PC-3 (cell line): ENCODE data around the gene USF1. TPM values are rescaled to one million over a fixed set of nuclear protein-coding genes. Genes with fewer than 3 reads are reported as not detected.

Source experiments
- ATAC-seq: fragments of 200-7000 bp; cut with Tn5 transposase; 2 replicates; pipeline ENCODE4 v1.9.1; 2020; ENCODE audit warnings: mild to moderate bottlenecking, moderate library complexity
- BruUV-seq: library from RNA; stranded (reverse); fragments of 400-500 nt; replicated peaks from 2 replicates; lab custom pipeline; 2021; lab: Mats Ljungman, UMichigan
- CTCF ChIA-PET: fragments of 300-600 bp; sonication (Branson Sonifier 250); formaldehyde crosslinking; loops from one replicate; lab custom pipeline; 2022; ENCODE audit warnings: antibody characterized with exemption; lab: Charles Lee
- POLR2A ChIA-PET: fragments of 300-600 bp; sonication (Branson Sonifier 250); formaldehyde crosslinking; loops from one replicate; lab custom pipeline; 2022; ENCODE audit warnings: antibody characterized with exemption; ENCODE audit not compliant: unreplicated experiment; lab: Charles Lee
- DNase-seq: peaks from one replicate; pipeline ENCODE4 v3.0.0-alpha.2; 2015
- H2AFZ ChIP-seq: fragments of 300-600 bp; sonication (generic); 2 replicates; pipeline ENCODE4 v1.6.0; 2016; ENCODE audit warnings: antibody characterized with exemption, low read length
- H3F3A ChIP-seq: fragments of 300-600 bp; sonication (generic); one replicate; pipeline ENCODE4 v1.6.0; 2017; ENCODE audit warnings: antibody characterized with exemption, low read length, control low read depth, mild to moderate bottlenecking; ENCODE audit not compliant: unreplicated experiment
- H3K27ac ChIP-seq: fragments of 300-600 bp; sonication (generic); 2 replicates; pipeline ENCODE4 v1.5.1; 2016; ENCODE audit warnings: mild to moderate bottlenecking, low read length
- H3K27me3 ChIP-seq: fragments of 300-600 bp; sonication (generic); 2 replicates; pipeline ENCODE4 v1.6.1; 2016; ENCODE audit warnings: low read length, mixed read lengths
- H3K36me3 ChIP-seq: fragments of 300-600 bp; sonication (generic); 2 replicates; pipeline ENCODE4 v1.6.1; 2016; ENCODE audit warnings: low read depth, mixed run types, low read length, mixed read lengths
- H3K4me1 ChIP-seq: fragments of 300-600 bp; sonication (generic); 2 replicates; pipeline ENCODE4 v1.5.1; 2016; ENCODE audit warnings: low read length; ENCODE audit not compliant: insufficient read depth
- H3K4me2 ChIP-seq: fragments of 300-600 bp; sonication (generic); 2 replicates; pipeline ENCODE4 v1.6.0; 2016; ENCODE audit warnings: low read length
- H3K4me3 ChIP-seq: fragments of 300-600 bp; sonication (generic); 2 replicates; pipeline ENCODE4 v1.5.1; 2016; ENCODE audit warnings: mild to moderate bottlenecking, low read length, mixed read lengths
- H3K79me2 ChIP-seq: fragments of 300-600 bp; sonication (generic); 2 replicates; pipeline ENCODE4 v1.6.1; 2017; ENCODE audit warnings: low read length, mixed read lengths
- H3K9ac ChIP-seq: fragments of 300-600 bp; sonication (generic); 2 replicates; pipeline ENCODE4 v1.6.0; 2016; ENCODE audit warnings: mild to moderate bottlenecking, low read length
- H3K9me2 ChIP-seq: fragments of 300-600 bp; sonication (generic); replicated peaks from 2 replicates; pipeline ENCODE4 v1.6.1; 2016; ENCODE audit warnings: mixed run types, low read length, mixed read lengths
- H3K9me3 ChIP-seq: fragments of 300-600 bp; sonication (generic); 2 replicates; pipeline ENCODE4 v1.6.1; 2016; ENCODE audit warnings: low read length, mixed read lengths
- H4K20me1 ChIP-seq: fragments of 300-600 bp; sonication (generic); 2 replicates; pipeline ENCODE4 v1.6.1; 2016; ENCODE audit warnings: low read length, mixed read lengths
- CTCF ChIP-seq: fragments of 300-600 bp; sonication (generic); conservative IDR thresholded peaks from 2 replicates; pipeline ENCODE4 v1.5.1; 2017; ENCODE audit warnings: antibody characterized with exemption, low read depth, mild to moderate bottlenecking, low read length
- EZH2 ChIP-seq: fragments of 300-600 bp; sonication (generic); IDR thresholded peaks from one replicate; pipeline ENCODE4 v1.6.1; 2017; ENCODE audit warnings: antibody characterized with exemption, mild to moderate bottlenecking, low read length; ENCODE audit not compliant: unreplicated experiment
- EZH2phosphoT487 ChIP-seq: fragments of 300-600 bp; sonication (generic); IDR thresholded peaks from 2 replicates; pipeline ENCODE4 v1.6.1; 2018; ENCODE audit warnings: mild to moderate bottlenecking, antibody characterized with exemption, low read length, borderline replicate concordance
- intact Hi-C: fragments of 100-400 bp; cut with micrococcal nuclease; formaldehyde crosslinking; loops from 2 replicates; pipeline ENCODE4 v1.9.0; 2023
- total RNA-seq: library from RNA; depleted of rRNA; stranded (reverse); fragments of >200 nt; gene quantifications from 2 replicates; pipeline ENCODE4 v1.2.3, GENCODE V29; 2014

Gene USF1
- total RNA-seq, 1 experiment from 2014 or later = 113 TPM

GRCh38 chr1:161006563-161006962 lies 39.2 kb downstream of the USF1 start:
- no peak overlapping the region for H3K4me2 ChIP-seq
- H3K4me3 ChIP-seq = no peak overlapping the region
- H4K20me1 ChIP-seq = peaks cover 24% of the 10 kb centered on the region; the same call in 1 of the 2 replicates
- intact Hi-C loops = no loop called here
- H3K27me3 ChIP-seq = no peaks in the 10 kb centered on the region
- no peak overlapping the region for H3K9ac ChIP-seq
- no peaks in the 10 kb centered on the region for H3K4me1 ChIP-seq
- DNase-seq (no peak), ATAC-seq (no peak)
- H3K36me3 ChIP-seq = peaks cover 8% of the 10 kb centered on the region; the same call in 1 of the 2 replicates
- H2AFZ ChIP-seq = no peak overlapping the region
- TF ChIP-seq EZH2 (no peak), CTCF (no peak), EZH2phosphoT487 (no peak)
- ChIA-PET CTCF (no interaction called here), POLR2A (no interaction called here)
- no peaks in the 10 kb centered on the region for H3K9me3 ChIP-seq
- H3F3A ChIP-seq = no peaks in the 10 kb centered on the region
- BruUV-seq = no TSS peak
- no peak overlapping the region for H3K27ac ChIP-seq
- H3K79me2 ChIP-seq = peaks cover 80% of the 10 kb centered on the region
- H3K9me2 ChIP-seq = no peaks in the 10 kb centered on the region

- Histone ChIP-seq H3K79me2 (peaks cover 33% of the 10 kb centered on the region), H4K20me1 (peaks cover 4% of the 10 kb centered on the region; the same call in 1 of the 2 replicates), H3K4me1 (peaks cover 12% of the 10 kb centered on the region), H3K27me3 (no peaks in the 10 kb centered on the region), H3K27ac (no peak overlapping the region), H3K9me3 (no peaks in the 10 kb centered on the region), H3K4me3 (no peak overlapping the region), H2AFZ (no peak overlapping the region), H3K9ac (no peak overlapping the region), H3K4me2 (no peak overlapping the region), H3F3A (peaks cover 6% of the 10 kb centered on the region), H3K9me2 (no peaks in the 10 kb centered on the region), H3K36me3 (peaks cover 43% of the 10 kb centered on the region)
- TF ChIP-seq EZH2phosphoT487 (no peak), CTCF (no peak), EZH2 (no peak)
- ATAC-seq (no peak), DNase-seq (no peak)
- no TSS peak for BruUV-seq
- POLR2A ChIA-PET = no interaction called here
- CTCF ChIA-PET = no interaction called here
- intact Hi-C loops = no loop called here
Measured at GRCh38 chr1:161001525-161001924, 44.3 kb downstream of the USF1 start.

- Histone ChIP-seq H3K4me3 (no peak overlapping the region), H3K36me3 (peaks cover 43% of the 10 kb centered on the region), H3K79me2 (peaks cover 26% of the 10 kb centered on the region), H3F3A (peaks cover 8% of the 10 kb centered on the region), H3K27me3 (no peaks in the 10 kb centered on the region), H3K4me2 (no peak overlapping the region), H3K9me3 (no peaks in the 10 kb centered on the region), H3K4me1 (peaks cover 18% of the 10 kb centered on the region), H2AFZ (no peak overlapping the region), H3K27ac (no peak overlapping the region), H4K20me1 (no peaks in the 10 kb centered on the region), H3K9me2 (no peaks in the 10 kb centered on the region), H3K9ac (no peak overlapping the region)
- ChIA-PET POLR2A (no interaction called here), CTCF (no interaction called here)
- TF ChIP-seq EZH2 (no peak), CTCF (no peak), EZH2phosphoT487 (no peak)
- DNase-seq (no peak), ATAC-seq (no peak)
- intact Hi-C loops = no loop called here
- BruUV-seq = no TSS peak
Measured at GRCh38 chr1:161000736-161001480, 44.9 kb downstream of the USF1 start.
